GM18861 (cell line): ENCODE results near the gene ISOC2.
A peak's percentile ranks its signal among the peaks of the same experiment; 100 is the strongest.

Source experiments
- ATAC-seq: cut with Tn5 transposase; IDR thresholded peaks from one replicate; pipeline ENCODE4 v1.9.1; 2021; ENCODE audit not compliant: unreplicated experiment

ISOC2 gene

GRCh38 chr19:55479451-55480230 is 18.2 kb upstream of the ISOC2 start:
- ATAC-seq, result no peak

- no peak for ATAC-seq
Measured at GRCh38 chr19:55479045-55479444, 17.6 kb upstream of the ISOC2 start.

- ATAC-seq, result no peak
Measured at GRCh38 chr19:55478364-55478763, 16.9 kb upstream of the ISOC2 start.

GRCh38 chr19:55477905-55478304 is 16.5 kb upstream of the ISOC2 start:
- ATAC-seq, result no peak

DNA sequence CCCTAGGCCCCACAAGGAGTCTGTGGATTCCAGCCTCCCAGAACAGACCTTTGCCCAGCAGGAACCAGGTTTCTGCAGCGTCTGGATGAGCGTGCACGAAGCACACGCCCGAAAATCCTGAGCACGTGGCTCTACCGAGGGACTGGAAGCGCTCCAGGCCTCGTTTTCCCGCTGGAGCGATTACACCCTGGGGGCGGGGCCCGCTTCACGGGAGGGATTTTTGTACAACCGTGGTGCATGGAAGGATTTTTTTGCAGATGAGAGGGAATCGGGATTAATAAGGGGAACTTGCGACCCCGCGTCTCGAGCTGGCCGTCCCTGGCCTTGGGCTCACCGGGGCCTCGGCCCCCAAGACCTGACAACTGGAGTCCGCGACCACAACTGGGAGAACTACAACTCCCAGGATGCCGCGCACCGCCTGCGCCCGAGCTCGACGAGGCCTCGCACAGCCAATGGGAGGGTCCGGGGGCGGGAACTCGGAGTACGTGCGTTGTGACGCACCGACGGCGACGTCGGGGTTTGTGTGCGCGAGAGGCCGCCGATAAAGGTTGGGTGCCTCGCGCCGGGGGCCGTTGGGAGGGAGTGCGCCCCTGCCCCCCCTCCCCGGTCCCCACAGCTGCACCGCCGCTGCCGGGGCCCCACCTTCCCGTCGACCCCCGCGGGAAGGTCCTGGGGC is 14.8 kb upstream of the ISOC2 start, which contains the start of gene ZNF628:
Gene ZNF628, plus strand, starts transcription at position 518 of the 676 bp plus-strand sequence. CDS start 3,294 bp downstream, outside the sequence.
- peak; percentile 82 for ATAC-seq

DNA sequence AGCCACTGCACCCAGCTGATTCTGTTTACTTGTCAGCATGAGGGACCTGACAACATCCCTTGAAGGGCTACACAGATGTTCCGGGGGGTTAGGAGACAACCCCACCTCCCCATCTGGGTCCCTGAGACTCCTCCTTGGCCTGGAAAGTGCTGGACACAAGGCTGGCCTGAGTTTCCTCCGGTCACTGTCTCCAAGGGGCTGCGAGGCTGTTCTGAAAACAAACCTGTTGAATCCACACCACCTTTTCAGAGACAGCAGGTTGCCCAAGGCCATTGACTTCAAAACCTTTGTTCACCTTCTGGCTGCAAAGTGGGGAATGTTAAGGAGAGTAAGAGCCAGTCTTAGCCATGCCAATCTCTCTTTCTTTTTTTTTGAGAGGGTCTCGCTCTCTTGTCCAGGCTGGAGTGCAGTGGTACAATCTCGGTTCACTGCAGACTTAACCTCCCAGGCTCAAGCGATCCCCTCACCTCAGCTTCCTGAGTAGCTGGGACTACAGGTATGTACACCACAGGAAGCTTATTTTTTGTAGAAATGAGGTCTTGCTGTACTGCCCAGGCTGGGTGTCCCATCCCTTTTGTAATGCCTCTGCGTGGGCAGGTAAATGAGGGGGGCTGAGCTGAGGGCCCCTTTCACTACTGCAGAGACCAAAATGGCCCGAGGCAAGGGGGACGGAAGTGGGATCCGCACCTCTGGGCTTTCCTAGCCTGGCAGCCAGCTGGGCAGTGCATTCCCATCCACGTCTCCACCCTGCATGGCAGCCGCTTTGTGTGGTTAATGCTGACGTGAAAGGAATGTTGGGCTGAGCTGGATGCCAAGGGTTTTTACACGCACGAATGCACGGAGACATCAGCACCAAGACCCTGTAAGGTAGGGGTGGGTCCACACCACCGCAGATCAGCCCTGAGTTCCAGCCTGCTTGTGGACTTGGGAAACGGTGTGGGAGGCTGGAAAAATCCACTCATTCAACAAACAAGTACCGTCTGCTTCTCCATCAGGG is 13.1 kb upstream of the ISOC2 start:
- no peak for ATAC-seq

DNA sequence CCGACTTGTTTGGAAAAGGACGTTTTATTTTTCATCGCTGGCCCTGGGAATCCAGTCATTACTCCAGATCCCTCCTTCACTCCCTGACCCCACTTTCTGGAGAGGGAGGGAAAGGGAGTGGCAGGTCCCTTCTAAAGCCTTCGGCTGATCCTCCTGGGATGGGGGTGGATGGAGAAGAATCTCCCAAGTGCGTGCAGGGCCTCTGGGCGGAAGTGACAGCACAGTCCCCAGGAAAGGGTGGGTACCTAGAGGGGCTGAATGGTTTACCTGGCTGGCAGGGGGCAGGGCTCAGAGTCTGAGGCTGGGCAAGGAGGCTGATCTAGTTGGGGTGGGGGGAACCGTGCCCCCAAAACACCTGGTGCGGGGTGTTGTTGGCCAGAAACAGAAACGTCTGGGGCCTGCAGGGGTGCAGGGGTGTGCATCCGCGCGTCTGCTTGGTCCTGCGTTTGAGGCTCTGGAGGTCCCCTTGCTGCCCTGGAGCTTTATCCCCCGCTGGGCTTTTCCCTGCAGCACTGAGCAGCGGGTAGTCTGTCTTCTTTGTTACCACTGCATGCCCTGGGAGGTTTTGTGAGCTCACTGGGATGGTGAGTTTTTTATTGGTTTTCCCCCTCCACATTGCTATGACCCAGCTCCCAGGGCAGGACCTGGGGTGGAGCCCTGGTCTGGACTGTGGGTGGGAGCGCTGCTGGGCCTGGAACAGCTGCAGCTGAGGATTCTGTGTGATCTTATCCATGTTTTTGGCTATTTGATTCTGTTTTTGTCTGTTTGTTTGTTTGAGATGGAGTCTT is 12.0 kb upstream of the ISOC2 start:
- no peak for ATAC-seq

DNA sequence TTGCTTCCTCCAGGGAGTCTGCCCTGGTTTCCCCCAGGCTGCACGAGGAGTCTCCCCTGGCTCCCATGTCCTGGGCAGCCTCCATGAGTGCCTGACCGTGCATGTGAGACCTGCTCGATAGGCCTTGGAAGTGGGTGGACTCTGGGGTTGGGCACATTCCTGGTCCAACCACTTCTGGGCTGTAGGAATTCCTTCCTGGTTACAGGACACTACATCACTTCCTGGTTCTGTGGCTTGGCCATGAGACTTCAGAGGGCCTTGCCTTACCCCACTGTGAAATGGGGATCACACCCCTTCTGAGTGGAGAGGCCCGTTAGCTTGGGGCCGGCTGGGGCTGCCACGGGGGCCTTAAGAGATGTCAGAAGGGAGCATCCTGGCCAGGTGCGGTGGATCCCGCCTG is 11.0 kb upstream of the ISOC2 start:
- ATAC-seq, result no peak

DNA sequence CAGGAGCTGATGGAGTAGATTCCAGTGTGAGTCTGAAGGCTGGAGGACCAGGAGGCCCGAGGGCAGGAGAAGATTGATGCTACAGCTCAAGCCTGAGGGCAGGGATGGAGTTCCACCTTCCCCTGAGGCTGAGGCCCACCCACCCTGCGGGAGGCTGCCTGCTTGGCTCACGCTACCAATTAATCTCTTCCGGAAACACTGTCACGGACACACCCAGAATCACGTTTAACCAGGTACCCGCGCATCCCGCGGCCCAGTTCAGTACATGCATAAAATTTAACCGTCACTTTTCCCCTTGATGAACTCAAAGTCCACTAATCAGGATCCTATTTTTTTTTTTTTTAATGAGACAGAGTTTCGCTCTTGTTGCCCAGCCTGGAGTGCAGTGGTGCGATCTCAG is 9.8 kb upstream of the ISOC2 start:
- no peak for ATAC-seq

DNA sequence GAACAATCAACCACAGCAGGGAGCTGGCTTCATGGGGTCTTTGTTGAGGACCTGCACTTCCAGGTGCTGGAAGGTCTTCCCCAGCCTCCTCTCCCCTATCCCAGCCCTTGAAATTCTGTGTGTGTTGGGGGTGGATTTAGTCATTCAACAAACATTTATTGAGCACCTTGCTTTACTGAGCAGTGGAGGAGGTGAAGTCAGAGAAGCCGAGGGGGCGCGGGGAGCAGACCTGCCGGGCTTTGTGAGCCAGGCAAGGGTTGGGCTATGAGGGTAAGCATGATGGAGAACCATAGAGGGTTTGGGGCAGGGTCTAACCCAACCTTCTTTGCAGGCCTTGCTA is 6.6 kb upstream of the ISOC2 start:
- no peak for ATAC-seq

GRCh38 chr19:55467236-55468053 is 6.0 kb upstream of the ISOC2 start:
- no peak for ATAC-seq

DNA sequence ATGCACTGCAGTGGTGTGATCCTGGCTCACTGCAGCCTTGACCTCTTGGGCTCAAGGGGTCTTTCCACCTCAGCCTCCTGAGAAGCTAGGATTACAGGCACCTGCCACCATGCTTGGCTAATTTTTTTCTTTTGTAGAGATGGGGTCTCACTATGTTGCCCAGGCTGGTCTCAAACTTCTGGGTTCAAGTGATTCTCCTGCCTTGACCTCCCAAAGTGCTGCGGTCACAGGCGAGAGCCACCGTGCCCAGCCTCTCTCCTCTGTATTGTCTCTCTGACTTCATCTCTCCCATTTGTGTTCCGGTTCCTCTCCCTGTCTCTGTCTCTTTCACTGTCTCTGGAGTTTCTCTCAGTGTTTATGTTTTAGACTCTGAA is 4.8 kb upstream of the ISOC2 start:
- ATAC-seq, result no peak

- no peak for ATAC-seq
Measured at GRCh38 chr19:55465460-55466240, 4.2 kb upstream of the ISOC2 start.

GRCh38 chr19:55464662-55465054 is 3.2 kb upstream of the ISOC2 start, which contains the start of gene C19orf85:
C19orf85 (minus strand) TSS chr19:55464751; CDS start chr19:55464554, 197 bp downstream.
- ATAC-seq, result no peak

- no peak for ATAC-seq
Measured at GRCh38 chr19:55464039-55464661, 2.7 kb upstream of the ISOC2 start.

GRCh38 chr19:55463583-55464031 is 2.2 kb upstream of the ISOC2 start:
- ATAC-seq, result no peak

DNA sequence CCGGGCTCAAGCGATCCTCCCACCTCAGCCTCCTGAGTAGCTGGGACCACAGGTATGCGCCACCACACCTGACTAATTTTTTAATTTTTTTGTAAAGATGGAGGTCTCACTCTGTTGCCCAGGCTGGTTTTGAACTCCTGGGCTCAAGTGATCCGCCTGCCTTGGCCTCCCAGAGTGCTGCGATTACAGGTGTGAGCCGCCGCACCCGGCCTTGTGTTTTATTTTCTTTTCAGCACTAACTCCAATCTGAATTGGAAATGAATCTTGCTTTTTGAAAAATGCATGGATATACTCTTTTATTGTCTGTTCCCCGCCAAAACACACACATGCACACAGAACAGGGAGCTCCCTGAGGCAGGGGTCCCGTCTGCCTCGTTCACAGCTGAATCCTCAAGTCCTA is 1.3 kb upstream of the ISOC2 start:
- ATAC-seq, result no peak

DNA sequence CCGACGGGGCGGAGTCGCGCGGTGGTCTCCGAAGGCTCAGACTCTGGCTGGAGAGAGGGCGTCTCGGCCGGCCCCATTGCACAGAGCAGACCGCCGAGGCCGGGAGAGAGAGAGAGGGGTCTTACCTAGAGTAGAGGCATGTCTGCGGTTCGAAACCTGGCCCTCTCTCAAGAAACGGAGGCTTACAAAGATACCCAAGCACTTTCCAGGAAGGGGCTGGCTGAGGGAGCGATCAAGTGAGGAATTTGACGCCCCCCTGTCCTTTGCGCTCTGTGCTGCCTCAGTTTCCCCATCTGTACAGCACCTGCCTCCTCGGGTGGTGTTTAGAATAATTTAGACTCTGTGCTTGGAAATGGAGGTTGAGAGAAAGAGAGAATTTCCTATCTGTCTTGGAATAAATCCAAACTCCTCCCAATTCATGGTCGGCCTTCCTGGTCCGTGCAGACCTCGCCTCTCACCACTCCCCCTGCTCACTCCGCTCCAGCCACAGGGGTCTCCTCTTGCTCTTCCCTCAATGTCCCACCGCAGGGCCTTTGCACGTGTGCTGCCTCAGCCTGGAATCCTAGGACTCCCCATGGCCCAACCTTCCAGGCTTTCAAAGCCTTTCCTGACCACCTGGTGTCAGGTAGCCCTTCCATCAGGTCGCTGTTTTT is 658 bp upstream of the ISOC2 start:
- ATAC-seq, result no peak
